GM12801 (cell line): Measurements from ENCODE around the gene CIART.

Source experiments
- CTCF ChIP-seq: IDR thresholded peaks from one replicate; pipeline ENCODE4 v1.5.1; 2011; ENCODE audit warnings: control low read depth; ENCODE audit not compliant: insufficient read length; ENCODE audit errors: extremely low read depth

Gene CIART

GRCh38 chr1:150236614-150237100, 45.7 kb upstream of the CIART start:
- no peak for TF ChIP-seq CTCF

- TF ChIP-seq CTCF = no peak
Observed at GRCh38 chr1:150237746-150238145, 44.6 kb upstream of the CIART start.

GRCh38 chr1:150243003-150243402, 39.4 kb upstream of the CIART start:
- TF ChIP-seq CTCF = no peak

GRCh38 chr1:150249936-150250335, 32.4 kb upstream of the CIART start:
- no peak for TF ChIP-seq CTCF

GRCh38 chr1:150256198-150256553, 26.2 kb upstream of the CIART start:
- TF ChIP-seq CTCF = no peak

- no peak for TF ChIP-seq CTCF
Observed at GRCh38 chr1:150256554-150257341, 25.6 kb upstream of the CIART start.

- TF ChIP-seq CTCF = no peak
Observed at GRCh38 chr1:150257624-150258585, 24.4 kb upstream of the CIART start, which contains the start of gene CA14. Gene CA14 (plus strand): TSS chr1:150257774. CDS start chr1:150258129, 355 bp downstream.
